ENCODE data around the gene MAML3. TPM values are rescaled to one million over a fixed set of nuclear protein-coding genes. Genes with fewer than 3 reads are reported as not detected.

MAML3 gene
- total RNA-seq, 2 donors from 2014 or later: 9.3 to 10.1 TPM

DNA sequence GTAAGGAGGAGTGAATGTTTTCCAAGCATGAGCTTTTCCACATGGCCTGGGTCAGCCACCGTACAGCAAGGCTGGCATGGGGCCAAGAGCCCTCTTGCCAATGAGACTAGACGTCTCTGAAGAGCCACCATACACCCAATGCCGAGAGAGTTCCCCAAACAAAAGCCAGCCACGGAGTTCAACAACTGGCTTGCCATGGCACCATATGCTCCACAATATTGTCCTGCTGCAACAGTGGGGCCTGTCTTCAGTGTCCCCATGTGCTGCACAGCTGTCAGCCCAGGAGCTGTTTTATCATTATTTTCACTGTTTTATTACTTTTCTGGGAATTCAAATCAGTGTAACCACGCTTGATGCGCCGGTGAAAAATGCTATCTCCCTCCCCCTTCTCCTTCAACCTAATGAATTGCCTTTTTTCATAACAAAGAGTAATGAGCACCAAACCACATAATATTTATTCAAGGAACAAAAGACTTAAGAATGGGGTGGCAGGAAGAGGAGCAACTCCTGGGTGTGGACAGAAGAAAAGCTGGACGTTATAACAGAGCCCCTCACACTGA is 18.4 kb downstream of the MAML3 start:
- intact Hi-C loops (cut with DNase I): no loop called here
- peaks cover 5% of the 10 kb centered on the region for H3K4me1 ChIP-seq

GRCh38 chr4:140134746-140135425 is 19.1 kb downstream of the MAML3 start:
- Histone ChIP-seq H3K27ac (no peak overlapping the region), H3K4me3 (no peak overlapping the region), H3K9me3 (no peaks in the 10 kb centered on the region), H3K27me3 (no peaks in the 10 kb centered on the region), H3K36me3 (no peaks in the 10 kb centered on the region), H3K4me1 (no peaks in the 10 kb centered on the region), H3K9ac (ENCODE audit: low read depth in 2 of 2, low read length in 2 of 2) (no peak overlapping the region)
- TF ChIP-seq CTCF (IDR thresholded peaks at IDR 0.05): no peak
- DNase-seq: no peak
- intact Hi-C loops (cut with DNase I): no loop called here

More for the DNA sequence above, 18.4 kb downstream of the MAML3 start:
- no peak overlapping the region for H3K27ac ChIP-seq
- no peak for TF ChIP-seq CTCF (IDR thresholded peaks at IDR 0.05)
- H3K9me3 ChIP-seq: no peaks in the 10 kb centered on the region
- H3K36me3 ChIP-seq: no peaks in the 10 kb centered on the region
- H3K4me3 ChIP-seq: no peak overlapping the region
- no peak overlapping the region for H3K9ac ChIP-seq (ENCODE audit: low read depth in 2 of 2, low read length in 2 of 2)
- no peak for DNase-seq
- no peaks in the 10 kb centered on the region for H3K27me3 ChIP-seq

GRCh38 chr4:140133576-140133975 is 20.4 kb downstream of the MAML3 start:
- Histone ChIP-seq H3K36me3 (no peaks in the 10 kb centered on the region), H3K4me1 (no peaks in the 10 kb centered on the region)

GRCh38 chr4:140131675-140132229 is 22.2 kb downstream of the MAML3 start:
- Histone ChIP-seq H3K9me3 (no peaks in the 10 kb centered on the region), H3K27ac (no peak overlapping the region), H3K36me3 (no peaks in the 10 kb centered on the region), H3K9ac (ENCODE audit: low read depth in 2 of 2, low read length in 2 of 2) (no peak overlapping the region), H3K4me3 (no peak overlapping the region), H3K27me3 (no peaks in the 10 kb centered on the region), H3K4me1 (no peaks in the 10 kb centered on the region)
- DNase-seq: no peak
- TF ChIP-seq CTCF (IDR thresholded peaks at IDR 0.05): no peak
- intact Hi-C loops (cut with DNase I): no loop called here

More at GRCh38 chr4:140133576-140133975, 20.4 kb downstream of the MAML3 start:
- Histone ChIP-seq H3K9me3 (no peaks in the 10 kb centered on the region), H3K27me3 (no peaks in the 10 kb centered on the region), H3K4me3 (no peak overlapping the region), H3K9ac (ENCODE audit: low read depth in 2 of 2, low read length in 2 of 2) (no peak overlapping the region), H3K27ac (no peak overlapping the region)
- TF ChIP-seq CTCF (IDR thresholded peaks at IDR 0.05): no peak
- intact Hi-C loops (cut with DNase I): no loop called here
- no peak for DNase-seq

DNA sequence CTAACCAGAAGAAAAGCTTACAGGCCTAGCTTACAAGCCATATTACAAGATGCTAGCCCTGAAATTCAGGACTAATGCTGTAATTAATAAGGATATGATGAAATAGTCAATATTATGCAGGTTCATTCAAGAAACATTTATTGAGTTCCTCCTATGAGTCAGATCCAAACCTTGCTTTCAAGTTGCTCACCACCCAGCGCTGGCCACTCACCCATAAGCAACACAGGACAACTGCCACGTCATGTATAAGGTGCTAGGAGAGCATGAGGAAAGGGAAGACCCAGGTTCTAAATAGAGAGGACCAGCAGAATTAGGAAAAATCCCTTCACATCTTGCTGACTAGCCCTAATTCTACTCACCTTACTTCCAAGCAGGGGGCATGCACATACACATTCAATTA is 23.3 kb downstream of the MAML3 start:
- H3K4me3 ChIP-seq: no peak overlapping the region
- TF ChIP-seq CTCF (IDR thresholded peaks at IDR 0.05): no peak
- H3K27me3 ChIP-seq: no peaks in the 10 kb centered on the region
- intact Hi-C loops (cut with DNase I): no loop called here
- H3K36me3 ChIP-seq: no peaks in the 10 kb centered on the region
- H3K27ac ChIP-seq: no peak overlapping the region
- H3K4me1 ChIP-seq: no peaks in the 10 kb centered on the region
- H3K9me3 ChIP-seq: no peaks in the 10 kb centered on the region
- no peak for DNase-seq
- no peak overlapping the region for H3K9ac ChIP-seq (ENCODE audit: low read depth in 2 of 2, low read length in 2 of 2)
